D721Med (cell line): Measurements from ENCODE around the gene ROBO1.
"Not testable (repeated sequence)": the region's sequence is repeated elsewhere in the genome, so short reads cannot be mapped to it uniquely, and the experiment has no call there.

Source experiments
- DNase-seq: peaks from one replicate; pipeline ENCODE4 v3.0.0; 2011; ENCODE audit warnings: low spot score; ENCODE audit not compliant: insufficient read length
- FAIRE-seq: peaks from 2 replicates; lab custom pipeline; 2011; peaks lifted over from hg19 to GRCh38; lab: Jason Lieb, UNC
- TF ChIP-seq, protein P1 (sequence below): IDR thresholded peaks from 2 replicates; pipeline ENCODE4 v1.5.1; 2012; ENCODE audit warnings: mild to moderate bottlenecking, control low read depth; ENCODE audit not compliant: insufficient read depth; ENCODE audit errors: missing control alignments

Gene ROBO1

GRCh38 chr3:79767905-79768267 lies at the start of gene ROBO1:
Gene ROBO1, minus strand, starts transcription at chr3:79767998.
- FAIRE-seq (no peak), DNase-seq (no peak)
- TF ChIP-seq, protein P1, sequence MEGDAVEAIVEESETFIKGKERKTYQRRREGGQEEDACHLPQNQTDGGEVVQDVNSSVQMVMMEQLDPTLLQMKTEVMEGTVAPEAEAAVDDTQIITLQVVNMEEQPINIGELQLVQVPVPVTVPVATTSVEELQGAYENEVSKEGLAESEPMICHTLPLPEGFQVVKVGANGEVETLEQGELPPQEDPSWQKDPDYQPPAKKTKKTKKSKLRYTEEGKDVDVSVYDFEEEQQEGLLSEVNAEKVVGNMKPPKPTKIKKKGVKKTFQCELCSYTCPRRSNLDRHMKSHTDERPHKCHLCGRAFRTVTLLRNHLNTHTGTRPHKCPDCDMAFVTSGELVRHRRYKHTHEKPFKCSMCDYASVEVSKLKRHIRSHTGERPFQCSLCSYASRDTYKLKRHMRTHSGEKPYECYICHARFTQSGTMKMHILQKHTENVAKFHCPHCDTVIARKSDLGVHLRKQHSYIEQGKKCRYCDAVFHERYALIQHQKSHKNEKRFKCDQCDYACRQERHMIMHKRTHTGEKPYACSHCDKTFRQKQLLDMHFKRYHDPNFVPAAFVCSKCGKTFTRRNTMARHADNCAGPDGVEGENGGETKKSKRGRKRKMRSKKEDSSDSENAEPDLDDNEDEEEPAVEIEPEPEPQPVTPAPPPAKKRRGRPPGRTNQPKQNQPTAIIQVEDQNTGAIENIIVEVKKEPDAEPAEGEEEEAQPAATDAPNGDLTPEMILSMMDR, result no peak

- FAIRE-seq, result no peak
- TF ChIP-seq, protein P1, result no peak
- DNase-seq, result no peak
Measured at GRCh38 chr3:79817224-79817623, 49.4 kb upstream of the ROBO1 start.

DNA sequence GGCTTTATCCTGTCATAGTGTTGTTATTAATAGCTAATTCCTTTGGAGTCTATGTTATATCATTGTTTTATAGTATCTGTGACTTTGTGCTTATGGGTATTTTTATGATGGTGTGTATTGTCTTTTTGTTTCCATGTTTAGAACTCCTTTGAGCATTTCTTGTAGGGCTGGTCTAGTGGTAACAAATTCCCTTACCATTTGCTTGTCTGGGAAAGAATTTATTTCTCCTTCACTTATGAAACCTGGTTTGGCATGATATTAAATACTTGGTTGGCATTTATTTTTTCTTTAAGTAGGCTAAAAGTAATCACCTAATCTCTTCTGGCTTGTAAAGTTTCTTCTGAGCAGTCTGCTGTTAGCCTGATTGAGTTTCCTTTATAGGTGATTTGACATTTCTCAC lies 47.7 kb upstream of the ROBO1 start:
- TF ChIP-seq, protein P1, result no peak
- no peak for FAIRE-seq
- DNase-seq, result no peak

DNA sequence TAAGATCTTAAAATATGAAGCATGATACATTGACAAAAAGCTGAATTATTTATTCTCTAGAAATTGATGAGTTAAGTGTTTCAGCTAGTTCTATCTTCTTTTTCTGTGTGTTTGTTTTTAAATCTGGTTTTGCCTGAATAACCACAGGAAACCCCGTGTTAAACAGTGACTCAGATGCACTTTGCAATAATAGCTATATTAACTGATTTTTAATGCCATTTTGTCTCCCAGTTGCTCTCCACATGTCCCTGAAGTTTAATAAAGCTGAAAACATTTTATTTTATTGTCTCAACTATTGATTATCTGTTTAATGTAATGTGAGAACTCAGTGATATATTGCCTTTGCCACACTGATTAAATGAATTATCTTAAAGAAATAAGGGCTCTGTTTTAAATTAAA lies 42.8 kb upstream of the ROBO1 start:
- DNase-seq (no peak), FAIRE-seq (no peak)
- TF ChIP-seq, protein P1, result no peak

- TF ChIP-seq, protein P1, result no peak
- FAIRE-seq (no peak), DNase-seq (no peak)
Measured at GRCh38 chr3:79810092-79810491, 42.3 kb upstream of the ROBO1 start.

- TF ChIP-seq, protein P1, result no peak
- no peak for FAIRE-seq
Measured at GRCh38 chr3:79809106-79809505, 41.3 kb upstream of the ROBO1 start.

GRCh38 chr3:79808515-79808914 lies 40.7 kb upstream of the ROBO1 start:
- TF ChIP-seq, protein P1, result no peak
- DNase-seq, result no peak
- no peak for FAIRE-seq

More at GRCh38 chr3:79809106-79809505, 41.3 kb upstream of the ROBO1 start:
- no peak for DNase-seq

DNA sequence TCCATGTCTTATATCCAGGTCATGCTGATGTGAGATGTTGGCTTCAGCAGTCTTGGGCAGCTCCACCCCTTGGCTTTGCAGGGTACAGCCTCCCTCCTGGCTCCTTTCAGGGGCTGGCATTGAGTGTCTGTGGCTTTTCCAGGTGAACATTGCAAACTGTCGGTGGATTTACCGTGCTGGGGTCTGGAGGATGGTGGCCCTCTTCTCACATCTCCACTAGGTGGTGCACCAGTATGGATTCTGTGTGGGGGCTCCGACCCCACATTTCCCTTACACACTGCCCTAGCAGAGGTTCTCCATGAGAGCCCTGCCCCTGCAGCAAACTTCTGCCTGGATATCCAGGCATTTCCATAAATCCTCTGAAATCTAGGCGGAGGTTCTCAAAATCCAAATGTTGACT lies 22.4 kb upstream of the ROBO1 start:
- not testable (repeated sequence) for FAIRE-seq, DNase-seq
